Effector memory CD4-positive, alpha-beta T cell (primary cell): ENCODE data around the gene HOXD4.

Experiments
- DNase-seq, 3 donors: peaks; one replicate each; pipeline ENCODE4 v3.0.0-alpha.2; 2020
- H3K27ac ChIP-seq: 2 replicates; pipeline ENCODE4 v1.7.0; 2013; ENCODE audit warnings: mild to moderate bottlenecking, low read length, moderate library complexity; ENCODE audit not compliant: insufficient read depth, poor library complexity, severe bottlenecking
- H3K27me3 ChIP-seq: replicated peaks from 2 replicates; pipeline ENCODE4 v1.7.0; 2013; ENCODE audit warnings: mild to moderate bottlenecking, low read length; ENCODE audit not compliant: insufficient read depth, control insufficient read depth, poor library complexity, severe bottlenecking
- H3K36me3 ChIP-seq: 2 replicates; pipeline ENCODE4 v1.7.0; 2013; ENCODE audit warnings: mild to moderate bottlenecking, low read length, moderate library complexity; ENCODE audit not compliant: control insufficient read depth, insufficient read depth
- H3K4me1 ChIP-seq: 2 replicates; pipeline ENCODE4 v1.7.0; 2013; ENCODE audit warnings: low read length, mild to moderate bottlenecking; ENCODE audit not compliant: control insufficient read depth, insufficient read depth, poor library complexity, severe bottlenecking
- H3K4me3 ChIP-seq: 2 replicates; pipeline ENCODE4 v1.7.0; 2013; ENCODE audit warnings: low read length, low read depth, mild to moderate bottlenecking; ENCODE audit not compliant: insufficient read depth, poor library complexity, severe bottlenecking
- H3K9me3 ChIP-seq: 2 replicates; pipeline ENCODE4 v1.7.0; 2013; ENCODE audit warnings: mild to moderate bottlenecking, low read length, moderate library complexity; ENCODE audit not compliant: control insufficient read depth

The HOXD4 gene

GRCh38 chr2:176193048-176193447 is 41.7 kb downstream of the HOXD4 start:
- Histone ChIP-seq H3K27me3 (peaks cover 32% of the 10 kb centered on the region), H3K27ac (no peak overlapping the region), H3K9me3 (no peaks in the 10 kb centered on the region), H3K4me1 (peaks cover 14% of the 10 kb centered on the region), H3K4me3 (no peak overlapping the region), H3K36me3 (no peaks in the 10 kb centered on the region)
- no peak for DNase-seq

DNA sequence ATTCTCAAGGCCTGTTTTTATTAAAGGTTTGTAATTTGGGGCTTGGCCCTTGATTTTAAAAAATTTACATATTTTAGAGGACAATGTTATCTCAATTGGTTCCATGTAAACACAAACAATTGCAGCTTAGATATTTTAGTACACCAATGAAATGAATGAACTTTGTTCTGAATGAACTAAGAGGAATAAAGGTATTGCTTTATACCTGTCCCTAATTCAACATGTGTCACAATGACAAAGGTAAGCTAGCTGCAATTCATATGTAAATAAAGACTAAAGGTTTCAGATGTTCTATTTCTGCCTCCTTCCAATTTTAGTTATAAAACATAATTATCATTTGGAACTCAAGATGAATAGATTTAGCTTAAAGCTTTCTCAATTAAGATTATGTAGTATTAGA is 48.6 kb downstream of the HOXD4 start:
- H3K27me3 ChIP-seq: peaks cover 4% of the 10 kb centered on the region
- no peaks in the 10 kb centered on the region for H3K4me1 ChIP-seq
- H3K36me3 ChIP-seq: no peaks in the 10 kb centered on the region
- no peak for DNase-seq
- H3K9me3 ChIP-seq: no peaks in the 10 kb centered on the region
- H3K4me3 ChIP-seq: no peak overlapping the region
- no peak overlapping the region for H3K27ac ChIP-seq

DNA sequence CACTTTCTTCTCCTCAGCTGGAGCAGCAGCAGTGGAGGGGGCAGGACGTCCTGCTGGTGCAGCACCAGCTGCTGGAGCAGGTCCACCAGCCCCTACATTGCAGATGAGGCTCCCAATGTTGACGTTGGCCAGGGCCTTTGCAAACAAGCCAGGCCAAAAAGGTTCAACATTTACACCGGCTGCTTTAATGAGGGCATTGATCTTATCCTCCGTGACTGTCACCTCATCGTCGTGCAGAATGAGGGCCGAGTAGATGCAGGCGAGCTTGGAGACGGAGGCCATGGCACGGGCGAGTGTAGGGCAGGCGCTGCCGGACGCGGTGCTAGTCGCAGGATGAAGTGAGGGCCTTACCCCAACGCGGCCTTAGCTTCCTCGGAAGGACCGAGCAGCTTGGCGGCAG is 49.6 kb downstream of the HOXD4 start:
- Histone ChIP-seq H3K4me1 (no peaks in the 10 kb centered on the region), H3K27me3 (peaks cover 4% of the 10 kb centered on the region), H3K27ac (no peak overlapping the region), H3K9me3 (no peaks in the 10 kb centered on the region), H3K4me3 (no peak overlapping the region), H3K36me3 (no peaks in the 10 kb centered on the region)
- DNase-seq: no peak

DNA sequence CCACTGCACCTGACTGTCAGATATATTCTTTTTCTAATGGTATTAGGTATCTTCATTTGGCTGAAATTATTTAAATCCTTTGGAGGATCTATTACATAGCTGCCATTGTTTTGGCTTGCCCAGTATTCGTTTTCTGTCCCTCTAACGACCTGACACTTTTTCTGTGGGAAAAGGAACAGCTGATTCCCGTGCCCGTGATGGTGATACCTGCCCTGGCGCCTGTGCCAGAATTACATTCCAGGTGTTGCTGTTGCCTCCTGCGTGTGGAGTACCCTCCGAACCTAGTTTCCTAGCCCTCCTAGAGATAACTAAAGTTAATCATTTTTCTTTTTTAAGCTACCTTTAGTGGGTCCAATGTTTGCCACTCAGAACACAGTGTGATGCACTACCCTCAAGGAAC is 51.1 kb downstream of the HOXD4 start:
- no peak for DNase-seq
- H3K27me3 ChIP-seq: peaks cover 4% of the 10 kb centered on the region
- no peak overlapping the region for H3K27ac ChIP-seq
- no peaks in the 10 kb centered on the region for H3K4me1 ChIP-seq
- no peak overlapping the region for H3K4me3 ChIP-seq
- no peaks in the 10 kb centered on the region for H3K36me3 ChIP-seq
- no peaks in the 10 kb centered on the region for H3K9me3 ChIP-seq
